ENCODE measurements around the gene SLC4A1. TPM values are rescaled to one million over a fixed set of nuclear protein-coding genes. Genes with fewer than 3 reads are reported as not detected.

SLC4A1 gene
- total RNA-seq, 1 experiment from 2014 or later: not detected

DNA sequence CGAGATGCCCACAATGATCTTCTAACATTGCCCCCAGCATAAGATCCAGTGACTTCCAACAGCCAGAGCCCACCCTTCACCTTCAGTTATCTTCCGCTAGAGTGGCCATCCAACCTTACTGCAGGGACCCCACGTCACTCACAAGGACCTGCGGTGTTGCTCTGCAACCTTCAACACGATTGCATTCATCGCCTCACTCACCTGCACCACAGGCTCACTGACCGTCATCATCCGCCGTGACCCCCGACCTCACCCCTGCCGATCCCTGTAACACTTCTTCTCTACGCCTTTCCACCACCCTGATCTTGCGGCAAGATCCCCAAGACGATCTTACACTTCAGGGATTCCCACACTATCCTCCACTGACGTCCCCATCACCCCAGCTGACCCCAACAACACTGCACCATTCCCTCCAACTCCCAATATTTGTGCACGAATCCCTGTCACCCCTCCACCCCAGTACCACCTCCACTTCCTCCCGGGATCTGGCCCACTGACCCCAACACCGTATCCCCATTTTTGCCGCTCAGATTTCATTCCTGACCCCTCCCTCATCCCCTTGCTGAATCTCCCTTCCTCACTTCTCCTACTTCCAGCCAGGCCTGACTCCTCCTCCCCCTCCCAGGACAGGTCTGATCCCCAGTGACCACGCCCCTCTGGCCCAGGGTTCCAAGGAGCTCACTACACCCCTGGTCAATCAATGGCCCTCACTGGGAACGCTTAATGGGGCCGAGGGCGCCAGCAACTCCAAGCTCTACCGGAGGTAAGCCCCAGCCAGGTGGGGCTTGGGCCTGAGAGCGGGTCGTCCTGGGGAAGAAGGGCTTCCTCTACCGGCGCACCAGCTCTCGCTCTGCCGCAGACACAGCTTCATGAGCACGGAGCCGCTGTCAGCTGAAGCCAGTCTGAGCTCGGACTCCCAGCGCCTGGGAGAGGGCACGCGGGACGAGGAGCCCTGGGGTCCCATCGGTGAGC is 48.1 kb upstream of the SLC4A1 start (continued):
- TF ChIP-seq AFF4 (CRISPR knock-in tag; IDR thresholded peaks at IDR 0.05; ENCODE audit: borderline replicate concordance) (no peak), GRHL2 (CRISPR knock-in tag; IDR thresholded peaks at IDR 0.05; ENCODE audit: insufficient replicate concordance, severe bottlenecking) (no peak), ATF1 (CRISPR knock-in tag; IDR thresholded peaks at IDR 0.05) (no peak), NFE2L1 (CRISPR knock-in tag; IDR thresholded peaks at IDR 0.05) (peak; percentile 68)
- TF ChIP-seq, protein P1, sequence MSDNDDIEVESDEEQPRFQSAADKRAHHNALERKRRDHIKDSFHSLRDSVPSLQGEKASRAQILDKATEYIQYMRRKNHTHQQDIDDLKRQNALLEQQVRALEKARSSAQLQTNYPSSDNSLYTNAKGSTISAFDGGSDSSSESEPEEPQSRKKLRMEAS (CRISPR knock-in tag; IDR thresholded peaks at IDR 0.05): 0 out of 2 replicates have a peak, but pooled peaks have one; percentile 17

- ChIA-PET POLR2A (interaction anchor here (0.6 to 2.7 kb wide), 6 partner anchors 35 to 660 kb away, joined by 3 to 28 read pairs (median 7); partner anchors contain the start of genes TMUB2 and UBTF), CTCF (interaction anchor here (0.5 to 6.6 kb wide), 17 partner anchors 10 to 1592 kb away, joined by 3 to 77 read pairs (median 9); partner anchors contain the start of genes GRN, SLC25A39 and UBTF)
- Mint-ChIP-seq H3K4me3 (peak overlapping the region; percentile 79), H3K4me1 (peaks cover 39% of the 10 kb centered on the region), H3K27me3 (ENCODE audit: low read depth) (peaks cover 37% of the 10 kb centered on the region), H3K27ac (no peak overlapping the region), H3K36me3 (peaks cover 7% of the 10 kb centered on the region; the same call in 1 of the 2 replicates), H3K9me3 (no peaks in the 10 kb centered on the region)
- DNase-seq (ENCODE audit: low spot score): peak; percentile 76
- peak; percentile 13 for ATAC-seq
- TF ChIP-seq, protein P2, sequence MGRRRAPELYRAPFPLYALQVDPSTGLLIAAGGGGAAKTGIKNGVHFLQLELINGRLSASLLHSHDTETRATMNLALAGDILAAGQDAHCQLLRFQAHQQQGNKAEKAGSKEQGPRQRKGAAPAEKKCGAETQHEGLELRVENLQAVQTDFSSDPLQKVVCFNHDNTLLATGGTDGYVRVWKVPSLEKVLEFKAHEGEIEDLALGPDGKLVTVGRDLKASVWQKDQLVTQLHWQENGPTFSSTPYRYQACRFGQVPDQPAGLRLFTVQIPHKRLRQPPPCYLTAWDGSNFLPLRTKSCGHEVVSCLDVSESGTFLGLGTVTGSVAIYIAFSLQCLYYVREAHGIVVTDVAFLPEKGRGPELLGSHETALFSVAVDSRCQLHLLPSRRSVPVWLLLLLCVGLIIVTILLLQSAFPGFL (CRISPR knock-in tag; IDR thresholded peaks at IDR 0.05; ENCODE audit: borderline replicate concordance): no peak
- TF ChIP-seq ZNF138 (CRISPR knock-in tag; conservative IDR thresholded peaks at IDR 0.05): no peak
- TF ChIP-seq ZNF317 (CRISPR knock-in tag; IDR thresholded peaks at IDR 0.05; ENCODE audit: borderline replicate concordance, low read depth): no peak
- TF ChIP-seq, protein P3, sequence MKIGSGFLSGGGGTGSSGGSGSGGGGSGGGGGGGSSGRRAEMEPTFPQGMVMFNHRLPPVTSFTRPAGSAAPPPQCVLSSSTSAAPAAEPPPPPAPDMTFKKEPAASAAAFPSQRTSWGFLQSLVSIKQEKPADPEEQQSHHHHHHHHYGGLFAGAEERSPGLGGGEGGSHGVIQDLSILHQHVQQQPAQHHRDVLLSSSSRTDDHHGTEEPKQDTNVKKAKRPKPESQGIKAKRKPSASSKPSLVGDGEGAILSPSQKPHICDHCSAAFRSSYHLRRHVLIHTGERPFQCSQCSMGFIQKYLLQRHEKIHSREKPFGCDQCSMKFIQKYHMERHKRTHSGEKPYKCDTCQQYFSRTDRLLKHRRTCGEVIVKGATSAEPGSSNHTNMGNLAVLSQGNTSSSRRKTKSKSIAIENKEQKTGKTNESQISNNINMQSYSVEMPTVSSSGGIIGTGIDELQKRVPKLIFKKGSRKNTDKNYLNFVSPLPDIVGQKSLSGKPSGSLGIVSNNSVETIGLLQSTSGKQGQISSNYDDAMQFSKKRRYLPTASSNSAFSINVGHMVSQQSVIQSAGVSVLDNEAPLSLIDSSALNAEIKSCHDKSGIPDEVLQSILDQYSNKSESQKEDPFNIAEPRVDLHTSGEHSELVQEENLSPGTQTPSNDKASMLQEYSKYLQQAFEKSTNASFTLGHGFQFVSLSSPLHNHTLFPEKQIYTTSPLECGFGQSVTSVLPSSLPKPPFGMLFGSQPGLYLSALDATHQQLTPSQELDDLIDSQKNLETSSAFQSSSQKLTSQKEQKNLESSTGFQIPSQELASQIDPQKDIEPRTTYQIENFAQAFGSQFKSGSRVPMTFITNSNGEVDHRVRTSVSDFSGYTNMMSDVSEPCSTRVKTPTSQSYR (CRISPR knock-in tag; IDR thresholded peaks at IDR 0.05): 0 out of 2 replicates have a peak, but pooled peaks have one; percentile 20
- TF ChIP-seq, protein P4, sequence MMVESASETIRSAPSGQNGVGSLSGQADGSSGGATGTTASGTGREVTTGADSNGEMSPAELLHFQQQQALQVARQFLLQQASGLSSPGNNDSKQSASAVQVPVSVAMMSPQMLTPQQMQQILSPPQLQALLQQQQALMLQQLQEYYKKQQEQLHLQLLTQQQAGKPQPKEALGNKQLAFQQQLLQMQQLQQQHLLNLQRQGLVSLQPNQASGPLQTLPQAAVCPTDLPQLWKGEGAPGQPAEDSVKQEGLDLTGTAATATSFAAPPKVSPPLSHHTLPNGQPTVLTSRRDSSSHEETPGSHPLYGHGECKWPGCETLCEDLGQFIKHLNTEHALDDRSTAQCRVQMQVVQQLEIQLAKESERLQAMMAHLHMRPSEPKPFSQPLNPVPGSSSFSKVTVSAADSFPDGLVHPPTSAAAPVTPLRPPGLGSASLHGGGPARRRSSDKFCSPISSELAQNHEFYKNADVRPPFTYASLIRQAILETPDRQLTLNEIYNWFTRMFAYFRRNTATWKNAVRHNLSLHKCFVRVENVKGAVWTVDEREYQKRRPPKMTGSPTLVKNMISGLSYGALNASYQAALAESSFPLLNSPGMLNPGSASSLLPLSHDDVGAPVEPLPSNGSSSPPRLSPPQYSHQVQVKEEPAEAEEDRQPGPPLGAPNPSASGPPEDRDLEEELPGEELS (CRISPR knock-in tag; IDR thresholded peaks at IDR 0.05): 0 out of 2 replicates have a peak, but pooled peaks have one; percentile 13
- TF ChIP-seq, protein P5, sequence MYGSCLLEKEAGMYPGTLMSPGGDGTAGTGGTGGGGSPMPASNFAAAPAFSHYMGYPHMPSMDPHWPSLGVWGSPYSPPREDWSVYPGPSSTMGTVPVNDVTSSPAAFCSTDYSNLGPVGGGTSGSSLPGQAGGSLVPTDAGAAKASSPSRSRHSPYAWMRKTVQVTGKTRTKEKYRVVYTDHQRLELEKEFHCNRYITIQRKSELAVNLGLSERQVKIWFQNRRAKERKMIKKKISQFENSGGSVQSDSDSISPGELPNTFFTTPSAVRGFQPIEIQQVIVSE (CRISPR knock-in tag; IDR thresholded peaks at IDR 0.05; ENCODE audit: borderline replicate concordance): no peak
- TF ChIP-seq SP1 (CRISPR knock-in tag; conservative IDR thresholded peaks at IDR 0.05): peak; percentile 32
- TF ChIP-seq TEAD1 (CRISPR knock-in tag; IDR thresholded peaks at IDR 0.05): 0 out of 2 replicates have a peak, but pooled peaks have one; percentile 28
- TF ChIP-seq PRRX2 (CRISPR knock-in tag; IDR thresholded peaks at IDR 0.05): no peak
Measured at GRCh38 chr17:44314869-44315661, 47.1 kb upstream of the SLC4A1 start.
